Right cardiac atrium (tissue), 5 donors: Measurements from ENCODE around the gene WDR72. TPM values are rescaled to one million over a fixed set of nuclear protein-coding genes. Genes with fewer than 3 reads are reported as not detected.

ENCODE experiments used
- ATAC-seq, 2 donors: fragments of 200-7000 bp; cut with Tn5 transposase; one replicate each; pipeline versions ENCODE4 v1.8.0 to v1.9.1; 2020; ENCODE audit warnings: moderate library complexity in 2 of 2, mild to moderate bottlenecking in 1 of 2
- DNase-seq, 3 donors: peaks; one replicate each; pipeline ENCODE4 v3.0.0-alpha.2; 2020
- H3K27ac ChIP-seq: one replicate; pipeline ENCODE4 v1.5.1; 2013; ENCODE audit warnings: mild to moderate bottlenecking, low read length, control low read depth, moderate library complexity
- H3K27me3 ChIP-seq: one replicate; pipeline ENCODE4 v1.6.1; 2013; ENCODE audit not compliant: control insufficient read depth, insufficient read depth
- H3K4me1 ChIP-seq: one replicate; pipeline ENCODE4 v1.6.1; 2013; ENCODE audit warnings: low read length; ENCODE audit not compliant: control insufficient read depth, insufficient read depth
- H3K4me3 ChIP-seq: one replicate; pipeline ENCODE4 v1.5.1; 2013; ENCODE audit warnings: low read length, control low read depth
- H3K9me3 ChIP-seq: one replicate; pipeline ENCODE4 v1.6.1; 2013; ENCODE audit warnings: low read length; ENCODE audit not compliant: control insufficient read depth
- WGBS: extraction: QIAGEN DNeasy Blood & Tissue Kit; methylation state at CpG from one replicate; pipeline ENCODE4 v1.1.7; 2013; 5-methylcytosine and 5-hydroxymethylcytosine counted together
- intact Hi-C, 4 donors: fragments of 100-400 bp; cut with DNase I; formaldehyde crosslinking; loops; one replicate each; pipeline versions ENCODE4 v1.11.0 to v1.14.0; 2022 to 2023
- polyA plus RNA-seq: library from polyadenylated mRNA; stranded (reverse); fragments of 200-250 nt; gene quantifications from one replicate; pipeline ENCODE4 v1.2.3, GENCODE V29; 2013
- total RNA-seq, 4 donors: library from RNA; stranded (reverse); fragmentation: NEBNext Ultra II Directional; extraction: Animal tissue kit (Norgen Biotek cat#: 25700); gene quantifications; one replicate each; pipeline ENCODE4 v1.2.1, GENCODE V29; 2021
- donor health status: healthy with polysubstance abuse.
- donor health status: DM: no; HTN: yes; CAD: no.
- donor health status: DM: no; HTN: no; CAD: no.
- donor health status: DM: no; HTN: yes; CAD: no; lungs with severe emphysema.
- donor health status: DM: yes; HTN: yes; CAD: no.

WDR72 gene
- total and polyA plus RNA-seq, 5 donors = 0.05 to 0.31 (median 0.12) TPM

- Histone ChIP-seq H3K9me3 (no peaks in the 10 kb centered on the region), H3K4me1 (no peaks in the 10 kb centered on the region), H3K27me3 (peaks cover 4% of the 10 kb centered on the region), H3K4me3 (no peak overlapping the region), H3K27ac (no peak overlapping the region)
- WGBS = 93% methylated on average over 2 of the region's 2 CpGs
- DNase-seq (no peak), ATAC-seq (no peak)
- intact Hi-C loops = no loop called here
Measured at GRCh38 chr15:53648934-53649333, 110.5 kb downstream of the WDR72 start.

GRCh38 chr15:53644660-53645059 is 114.8 kb downstream of the WDR72 start:
- DNase-seq = no peak
- intact Hi-C loops = no loop called here
- no peak overlapping the region for H3K27ac ChIP-seq
- H3K9me3 ChIP-seq = no peaks in the 10 kb centered on the region
- no peak overlapping the region for H3K4me3 ChIP-seq
- peaks cover 4% of the 10 kb centered on the region for H3K27me3 ChIP-seq
- no peaks in the 10 kb centered on the region for H3K4me1 ChIP-seq
- no peak for ATAC-seq
- WGBS = 73% methylated on average over 6 of the region's 6 CpGs

GRCh38 chr15:53634517-53635106 is 124.9 kb downstream of the WDR72 start:
- Histone ChIP-seq H3K27ac (no peak overlapping the region), H3K9me3 (peaks cover 3% of the 10 kb centered on the region), H3K27me3 (no peaks in the 10 kb centered on the region), H3K4me1 (no peaks in the 10 kb centered on the region), H3K4me3 (no peak overlapping the region)
- ATAC-seq (no peak), DNase-seq (no peak)
- 81% methylated on average over 2 of the region's 2 CpGs for WGBS
- intact Hi-C loops = no loop called here

GRCh38 chr15:53627279-53627678 is 132.2 kb downstream of the WDR72 start:
- DNase-seq (no peak), ATAC-seq (no peak)
- no peaks in the 10 kb centered on the region for H3K27me3 ChIP-seq
- intact Hi-C loops = no loop called here
- peaks cover 3% of the 10 kb centered on the region for H3K9me3 ChIP-seq
- no peaks in the 10 kb centered on the region for H3K4me1 ChIP-seq
- no peak overlapping the region for H3K27ac ChIP-seq
- no peak overlapping the region for H3K4me3 ChIP-seq
- 65% methylated on average over 3 of the region's 3 CpGs for WGBS

GRCh38 chr15:53625962-53626845 is 133.3 kb downstream of the WDR72 start:
- ATAC-seq (no peak), DNase-seq (no peak)
- WGBS = 88% methylated on average over 22 of the region's 22 CpGs

GRCh38 chr15:53625260-53625659 is 134.2 kb downstream of the WDR72 start:
- Histone ChIP-seq H3K27ac (no peak overlapping the region), H3K27me3 (no peaks in the 10 kb centered on the region), H3K4me3 (no peak overlapping the region), H3K9me3 (no peaks in the 10 kb centered on the region), H3K4me1 (no peaks in the 10 kb centered on the region)
- no peak for DNase-seq
- intact Hi-C loops = no loop called here
- no peak for ATAC-seq

More at GRCh38 chr15:53625962-53626845, 133.3 kb downstream of the WDR72 start:
- Histone ChIP-seq H3K4me3 (no peak overlapping the region), H3K27me3 (no peaks in the 10 kb centered on the region), H3K4me1 (no peaks in the 10 kb centered on the region), H3K9me3 (no peaks in the 10 kb centered on the region), H3K27ac (no peak overlapping the region)
- intact Hi-C loops = no loop called here

GRCh38 chr15:53618461-53618860 is 141.0 kb downstream of the WDR72 start:
- 36% methylated on average over 2 of the region's 2 CpGs for WGBS
- Histone ChIP-seq H3K27ac (no peak overlapping the region), H3K9me3 (no peaks in the 10 kb centered on the region), H3K4me1 (no peaks in the 10 kb centered on the region), H3K4me3 (no peak overlapping the region), H3K27me3 (no peaks in the 10 kb centered on the region)
- DNase-seq = no peak
- no peak for ATAC-seq
- intact Hi-C loops = no loop called here

GRCh38 chr15:53611145-53611920 is 148.1 kb downstream of the WDR72 start:
- ATAC-seq (no peak), DNase-seq (no peak)
- H3K9me3 ChIP-seq = no peaks in the 10 kb centered on the region
- no peaks in the 10 kb centered on the region for H3K4me1 ChIP-seq
- H3K4me3 ChIP-seq = no peak overlapping the region
- 59% methylated on average over 4 of the region's 4 CpGs for WGBS
- H3K27me3 ChIP-seq = no peaks in the 10 kb centered on the region
- no peak overlapping the region for H3K27ac ChIP-seq
- intact Hi-C loops = no loop called here

GRCh38 chr15:53591041-53591440 is 168.4 kb downstream of the WDR72 start:
- 85% methylated on average over 2 of the region's 2 CpGs for WGBS
- ATAC-seq = no peak
- intact Hi-C loops = loop anchor here in 1 of 4 donors (10.0 kb wide), 1 partner anchor 56 kb away; no protein-coding TSS in a partner anchor
- H3K27me3 ChIP-seq = no peaks in the 10 kb centered on the region
- H3K27ac ChIP-seq = no peak overlapping the region
- DNase-seq = no peak
- H3K4me1 ChIP-seq = no peaks in the 10 kb centered on the region
- H3K4me3 ChIP-seq = no peak overlapping the region
- no peaks in the 10 kb centered on the region for H3K9me3 ChIP-seq

GRCh38 chr15:53590380-53590779 is 169.1 kb downstream of the WDR72 start:
- 79% methylated on average over 2 of the region's 2 CpGs for WGBS
- Histone ChIP-seq H3K27ac (no peak overlapping the region), H3K4me1 (no peaks in the 10 kb centered on the region), H3K27me3 (no peaks in the 10 kb centered on the region), H3K9me3 (no peaks in the 10 kb centered on the region), H3K4me3 (no peak overlapping the region)
- no peak for DNase-seq
- intact Hi-C loops = loop anchor here in 1 of 4 donors (10.0 kb wide), 1 partner anchor 56 kb away; no protein-coding TSS in a partner anchor
- no peak for ATAC-seq
